Gastroesophageal sphincter (tissue), 4 donors: ENCODE measurements around the gene HPCAL1. TPM values are rescaled to one million over a fixed set of nuclear protein-coding genes. Genes with fewer than 3 reads are reported as not detected.

Source experiments
- ATAC-seq: fragments of 150-250 bp; one replicate; pipeline ENCODE4 v1.9.1; 2016; ENCODE audit warnings: mild to moderate bottlenecking, moderate library complexity
- H3K27ac ChIP-seq, 4 donors: fragments of 200-600 bp; sonication (generic) in 3 of 4; 1 replicate in 3 of 4; 2 replicates in 1 of 4; pipeline ENCODE4 v1.5.1; 2016 to 2019
- H3K27me3 ChIP-seq: fragments of 200-600 bp; sonication (generic); one replicate; pipeline ENCODE4 v1.5.1; 2019
- H3K36me3 ChIP-seq, 2 donors: fragments of 200-600 bp; sonication (generic); one replicate each; pipeline ENCODE4 v1.5.1; 2019; ENCODE audit warnings: control low read depth in 1 of 2
- H3K4me1 ChIP-seq, 3 donors: fragments of 200-600 bp; sonication (generic); 1 replicate in 2 of 3; 2 replicates in 1 of 3; pipeline ENCODE4 v1.5.1; 2016 to 2019; ENCODE audit warnings: control low read depth in 2 of 3
- H3K4me3 ChIP-seq, 2 donors: fragments of 200-600 bp; sonication (generic); one replicate each; pipeline ENCODE4 v1.5.1; 2019; ENCODE audit warnings: mild to moderate bottlenecking in 1 of 2, moderate library complexity in 1 of 2
- H3K9me3 ChIP-seq, 3 donors: fragments of 200-600 bp; sonication (generic); one replicate each; pipeline ENCODE4 v1.5.1; 2017 to 2019; ENCODE audit warnings: control low read depth in 2 of 3
- EP300 ChIP-seq: sonication (generic); formaldehyde crosslinking; IDR thresholded peaks from one replicate; pipeline ENCODE4 v1.6.1; 2017; ENCODE audit warnings: antibody characterized with exemption, mild to moderate bottlenecking
- POLR2A ChIP-seq, 2 donors: fragments of 450-650 bp; IDR thresholded peaks; one replicate each; pipeline ENCODE4 v1.6.1; 2017; ENCODE audit warnings: antibody characterized with exemption in 2 of 2, mild to moderate bottlenecking in 2 of 2, moderate library complexity in 1 of 2
- POLR2AphosphoS5 ChIP-seq: sonication (generic); formaldehyde crosslinking; IDR thresholded peaks from one replicate; pipeline ENCODE4 v1.6.1; 2017; ENCODE audit warnings: antibody characterized with exemption
- WGBS, 2 donors: methylation state at CpG; one replicate each; pipeline ENCODE4 v1.1.5; 2018; ENCODE audit warnings: low coverage in 1 of 2; 5-methylcytosine and 5-hydroxymethylcytosine counted together
- total RNA-seq, 4 donors: library from RNA; depleted of rRNA; stranded (reverse); fragments of >200 nt; gene quantifications; one replicate each; pipeline ENCODE4 v1.1.0, GENCODE V29; 2016
- TF ChIP-seq, protein P1 (sequence below), 4 experiments: fragments of 200-600 bp in 2 of 4; fragments of 450-650 bp in 2 of 4; sonication (generic) in 1 of 4; IDR thresholded peaks; one replicate each; pipeline ENCODE4 v1.5.1; 2017 to 2019; ENCODE audit warnings: antibody characterized with exemption in 4 of 4, mild to moderate bottlenecking in 2 of 4, moderate library complexity in 2 of 4

HPCAL1 gene
- total RNA-seq, 4 donors from 2014 or later = 17.0 to 42.1 (median 29.8) TPM

DNA sequence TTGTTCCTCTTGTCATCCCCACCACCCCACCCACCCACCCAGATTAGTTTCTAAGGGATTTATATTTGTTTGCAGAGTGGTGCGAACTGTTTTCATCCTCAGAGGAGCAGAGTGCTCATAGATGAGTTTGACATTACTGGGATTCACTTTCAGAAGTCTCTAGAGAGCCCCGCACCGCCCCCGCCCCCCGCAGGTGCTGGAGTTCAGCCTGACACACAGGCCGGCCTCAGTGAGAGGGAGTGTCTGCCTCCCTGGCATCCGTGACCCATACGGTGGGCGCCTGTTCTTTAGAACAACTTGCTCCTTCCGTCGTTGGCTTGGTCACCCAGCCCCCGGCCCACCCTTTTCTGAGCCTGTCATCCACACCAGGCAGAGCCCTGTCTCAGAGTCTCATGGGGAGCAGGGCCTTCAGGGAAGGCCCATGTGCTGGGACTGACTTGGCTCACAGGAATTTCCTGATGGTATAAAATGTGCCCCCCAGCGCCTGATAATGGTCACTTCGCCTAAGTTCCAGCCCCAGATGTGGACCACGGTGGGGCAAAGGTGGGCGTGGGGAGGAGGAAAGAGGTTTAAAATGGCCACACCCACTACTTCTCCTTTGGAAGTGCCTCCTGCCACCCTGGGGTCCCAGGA, 44.3 kb downstream of the HPCAL1 start:
- H3K36me3 ChIP-seq = no peaks in the 10 kb centered on the region
- H3K9me3 ChIP-seq = no peaks in the 10 kb centered on the region
- 62 to 70% methylated on average over 2 to 3 of the region's 16 CpGs for WGBS, 2 donors
- no peak overlapping the region for H3K4me3 ChIP-seq
- H3K27ac ChIP-seq = no peak overlapping the region
- no peak for ATAC-seq
- H3K4me1 ChIP-seq = peaks cover 0 to 18% (median 3%) of the 10 kb centered on the region in 3 donors
- TF ChIP-seq POLR2A (IDR thresholded peaks at IDR 0.05) = no peak
- TF ChIP-seq, protein P1, sequence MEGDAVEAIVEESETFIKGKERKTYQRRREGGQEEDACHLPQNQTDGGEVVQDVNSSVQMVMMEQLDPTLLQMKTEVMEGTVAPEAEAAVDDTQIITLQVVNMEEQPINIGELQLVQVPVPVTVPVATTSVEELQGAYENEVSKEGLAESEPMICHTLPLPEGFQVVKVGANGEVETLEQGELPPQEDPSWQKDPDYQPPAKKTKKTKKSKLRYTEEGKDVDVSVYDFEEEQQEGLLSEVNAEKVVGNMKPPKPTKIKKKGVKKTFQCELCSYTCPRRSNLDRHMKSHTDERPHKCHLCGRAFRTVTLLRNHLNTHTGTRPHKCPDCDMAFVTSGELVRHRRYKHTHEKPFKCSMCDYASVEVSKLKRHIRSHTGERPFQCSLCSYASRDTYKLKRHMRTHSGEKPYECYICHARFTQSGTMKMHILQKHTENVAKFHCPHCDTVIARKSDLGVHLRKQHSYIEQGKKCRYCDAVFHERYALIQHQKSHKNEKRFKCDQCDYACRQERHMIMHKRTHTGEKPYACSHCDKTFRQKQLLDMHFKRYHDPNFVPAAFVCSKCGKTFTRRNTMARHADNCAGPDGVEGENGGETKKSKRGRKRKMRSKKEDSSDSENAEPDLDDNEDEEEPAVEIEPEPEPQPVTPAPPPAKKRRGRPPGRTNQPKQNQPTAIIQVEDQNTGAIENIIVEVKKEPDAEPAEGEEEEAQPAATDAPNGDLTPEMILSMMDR (IDR thresholded peaks at IDR 0.05) = no peak
- TF ChIP-seq POLR2AphosphoS5 = no peak
- TF ChIP-seq EP300 = no peak
- H3K27me3 ChIP-seq = no peaks in the 10 kb centered on the region

DNA sequence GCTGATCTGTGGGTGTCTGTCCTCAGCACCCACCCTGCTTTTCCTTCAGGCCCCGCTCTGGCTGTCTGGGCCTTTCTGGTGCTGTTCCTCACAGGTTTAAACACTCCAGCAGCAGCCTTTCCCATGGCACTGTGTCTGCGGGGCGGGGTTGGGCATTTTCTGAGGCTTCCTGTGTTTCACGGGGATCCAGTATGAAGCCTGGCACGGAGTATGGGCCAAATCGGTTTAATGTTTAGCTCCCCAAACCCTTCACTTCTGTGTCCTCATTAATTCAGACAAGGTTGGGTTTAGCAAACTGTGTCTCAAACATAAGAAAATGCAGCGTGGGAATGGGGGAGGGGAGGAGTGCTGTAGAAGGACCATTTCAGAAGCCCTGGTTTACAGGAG, 44.9 kb downstream of the HPCAL1 start:
- Histone ChIP-seq H3K27ac (no peak overlapping the region), H3K27me3 (no peaks in the 10 kb centered on the region), H3K9me3 (no peaks in the 10 kb centered on the region), H3K36me3 (no peaks in the 10 kb centered on the region), H3K4me3 (no peak overlapping the region), H3K4me1 (peaks cover 0 to 18% (median 3%) of the 10 kb centered on the region in 3 donors)
- no peak for TF ChIP-seq POLR2AphosphoS5
- no peak for TF ChIP-seq POLR2A (IDR thresholded peaks at IDR 0.05)
- no peak for TF ChIP-seq EP300
- TF ChIP-seq, protein P1 (IDR thresholded peaks at IDR 0.05) = no peak
- 80 to 89% methylated on average over 1 of the region's 7 CpGs for WGBS, 2 donors
- ATAC-seq = no peak

DNA sequence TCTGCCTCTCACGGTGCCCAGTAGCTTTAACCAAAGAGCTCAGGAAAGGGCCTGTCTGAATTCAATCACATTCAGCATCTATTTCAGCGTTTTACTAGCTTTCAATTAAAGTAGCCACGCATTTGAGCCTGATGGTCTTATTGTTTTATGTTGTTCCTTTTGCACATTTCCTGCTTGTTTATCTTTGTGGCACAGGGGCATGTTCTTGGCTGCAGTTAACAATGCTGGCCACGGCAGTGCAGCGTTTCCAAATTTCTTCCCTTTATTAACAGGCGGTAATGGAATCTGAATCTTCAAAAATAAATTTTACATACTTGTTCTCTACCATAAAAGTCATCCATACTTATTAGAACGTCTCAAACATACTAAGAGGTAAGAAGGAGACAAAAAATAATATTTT, 46.2 kb downstream of the HPCAL1 start:
- H3K36me3 ChIP-seq = no peaks in the 10 kb centered on the region
- ATAC-seq = no peak
- 64 to 86% methylated on average over 7 of the region's 7 CpGs for WGBS, 2 donors
- peaks cover 0 to 18% (median 3%) of the 10 kb centered on the region in 3 donors for H3K4me1 ChIP-seq
- H3K27ac ChIP-seq = no peak overlapping the region
- H3K27me3 ChIP-seq = no peaks in the 10 kb centered on the region
- no peaks in the 10 kb centered on the region for H3K9me3 ChIP-seq
- H3K4me3 ChIP-seq = no peak overlapping the region
- TF ChIP-seq POLR2A (IDR thresholded peaks at IDR 0.05) (no peak), EP300 (no peak), POLR2AphosphoS5 (no peak)
- TF ChIP-seq, protein P1 (IDR thresholded peaks at IDR 0.05) = no peak

DNA sequence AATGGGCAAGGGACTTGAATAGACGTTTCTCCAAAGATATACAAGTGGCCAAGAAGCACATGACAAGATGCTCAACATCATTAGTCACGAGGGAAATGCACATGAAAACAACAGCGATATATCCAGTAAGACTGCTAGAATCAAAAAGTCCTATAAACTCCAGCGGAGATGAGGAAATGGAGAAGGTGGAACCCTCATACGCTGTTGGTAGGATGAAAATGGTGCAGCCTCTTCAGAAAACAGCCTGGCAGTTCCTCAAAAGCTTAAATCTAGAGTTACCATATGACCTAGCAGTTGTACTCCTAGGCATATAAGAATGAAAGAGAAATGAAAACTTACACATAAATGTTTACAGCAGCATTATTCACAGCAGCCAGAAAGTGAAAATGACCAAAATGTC, 48.1 kb downstream of the HPCAL1 start:
- 60 to 62% methylated on average over 5 of the region's 5 CpGs for WGBS, 2 donors
- Histone ChIP-seq H3K9me3 (no peaks in the 10 kb centered on the region), H3K27me3 (no peaks in the 10 kb centered on the region), H3K36me3 (peaks cover 0 to 10% of the 10 kb centered on the region in 2 donors), H3K4me3 (no peak overlapping the region), H3K27ac (no peak overlapping the region), H3K4me1 (peaks cover 0 to 18% (median 3%) of the 10 kb centered on the region in 3 donors)
- TF ChIP-seq EP300 = no peak
- TF ChIP-seq POLR2A (IDR thresholded peaks at IDR 0.05) = no peak
- TF ChIP-seq POLR2AphosphoS5 = no peak
- TF ChIP-seq, protein P1 (IDR thresholded peaks at IDR 0.05) = no peak
- no peak for ATAC-seq

DNA sequence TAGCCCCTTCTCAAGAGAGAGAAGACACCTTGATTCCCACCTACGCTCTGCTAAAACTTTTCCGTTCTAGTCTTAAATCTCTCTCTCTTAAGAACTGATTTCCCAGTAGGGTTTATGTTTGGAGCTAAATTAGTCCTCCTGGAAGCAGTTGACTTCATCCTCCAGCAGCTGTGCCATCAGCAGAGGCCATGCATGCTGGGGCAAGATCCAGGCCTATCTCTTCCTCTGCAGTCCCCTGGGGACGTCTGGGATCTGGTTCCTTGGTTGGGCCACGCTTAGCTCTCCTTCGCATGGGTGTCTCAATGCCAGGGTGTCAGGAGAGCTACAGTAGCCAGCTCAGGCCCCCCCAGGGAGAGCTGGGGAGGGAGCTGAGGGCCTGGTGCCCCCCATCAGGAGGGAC, 49.7 kb downstream of the HPCAL1 start:
- no peak for ATAC-seq
- Histone ChIP-seq H3K27ac (no peak overlapping the region), H3K27me3 (no peaks in the 10 kb centered on the region), H3K4me1 (peaks cover 0 to 3% (median 0%) of the 10 kb centered on the region in 3 donors), H3K9me3 (no peaks in the 10 kb centered on the region), H3K4me3 (no peak overlapping the region), H3K36me3 (peaks cover 0 to 11% of the 10 kb centered on the region in 2 donors)
- 84 to 100% methylated on average over 1 to 2 of the region's 5 CpGs for WGBS, 2 donors
- no peak for TF ChIP-seq POLR2A (IDR thresholded peaks at IDR 0.05)
- TF ChIP-seq, protein P1 (IDR thresholded peaks at IDR 0.05) = no peak
- no peak for TF ChIP-seq EP300
- TF ChIP-seq POLR2AphosphoS5 = no peak
